ENCODE data around the gene TMEM263.

TMEM263 gene

DNA sequence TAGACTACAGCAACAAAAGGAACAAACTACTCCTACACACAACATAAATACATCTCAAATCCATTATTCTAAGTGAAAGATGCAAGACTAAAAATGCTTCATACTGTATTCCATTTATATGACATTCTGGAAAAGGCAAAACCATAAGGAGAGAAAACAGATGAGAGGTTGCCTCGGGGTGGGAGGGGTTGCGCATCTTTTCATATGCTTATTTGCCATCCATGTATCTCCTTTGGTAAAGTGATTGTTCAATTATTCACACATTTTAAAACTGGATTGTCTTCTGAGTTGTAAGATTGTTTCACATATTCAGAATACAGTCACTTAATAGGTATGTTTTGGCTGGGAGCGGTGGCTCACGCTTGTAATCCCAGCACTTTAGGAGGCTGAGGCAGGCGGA, 5.1 kb upstream of the TMEM263 start:
- Histone ChIP-seq H3K4me3 (ENCODE audit: low read length) (no peak overlapping the region), H3K9me3 (replicated peaks; ENCODE audit: low read length) (no peaks in the 10 kb centered on the region), H3K4me1 (ENCODE audit: control insufficient read depth, insufficient read depth, low read length) (peaks cover 16% of the 10 kb centered on the region), H3K36me3 (ENCODE audit: insufficient read depth, low read length) (no peaks in the 10 kb centered on the region), H3K27me3 (ENCODE audit: control insufficient read depth, insufficient read depth, low read length) (no peaks in the 10 kb centered on the region), H3K4me2 (ENCODE audit: low read length) (no peak overlapping the region), H3K9ac (ENCODE audit: low read depth, low read length) (no peak overlapping the region)

DNA sequence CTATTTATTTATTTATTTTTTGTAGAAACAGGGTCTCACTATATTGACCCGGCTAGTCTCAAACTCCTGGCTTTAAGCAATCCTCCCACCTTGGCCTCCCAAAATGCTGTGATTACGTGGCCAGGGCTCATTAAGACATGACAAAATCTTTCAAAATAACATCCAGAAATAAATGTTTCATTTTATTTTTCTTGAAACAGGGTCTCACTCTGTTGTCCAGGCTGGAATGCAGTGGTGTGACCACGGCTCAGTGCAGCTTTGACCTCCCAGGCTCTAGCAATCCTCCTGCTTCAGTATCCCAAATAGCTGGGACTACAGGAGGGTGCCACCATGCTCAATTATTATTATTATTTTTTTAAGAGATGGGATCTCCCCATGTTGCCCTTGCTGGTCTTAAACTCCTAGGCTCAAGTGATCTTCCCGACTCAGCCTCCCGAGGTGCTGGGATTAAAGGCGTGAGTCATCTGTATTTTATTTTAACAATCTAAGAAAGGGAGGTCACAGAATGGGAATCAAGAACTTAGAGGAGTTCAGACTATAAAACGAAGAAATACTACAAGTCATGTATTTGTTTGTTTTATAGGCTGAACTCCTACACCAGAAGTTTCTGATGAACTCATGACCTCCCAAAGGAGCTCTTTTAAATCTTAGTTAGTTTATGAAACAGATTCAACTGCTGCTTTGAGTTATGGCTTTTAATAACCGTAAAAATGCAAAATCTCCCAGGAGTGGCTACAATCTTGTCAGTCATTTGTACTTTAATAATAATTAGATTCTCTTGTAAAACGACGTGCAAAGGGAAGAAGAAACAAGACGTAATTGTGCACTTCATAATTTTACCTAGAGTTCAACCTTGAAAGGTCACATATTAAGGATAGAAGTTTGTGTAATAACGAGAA, 2.1 kb upstream of the TMEM263 start:
- peak overlapping the region; percentile 98 for H3K4me2 ChIP-seq (ENCODE audit: low read length)
- no peak overlapping the region for H3K9ac ChIP-seq (ENCODE audit: low read depth, low read length)
- no peak overlapping the region for H3K4me3 ChIP-seq (ENCODE audit: low read length)
- H3K4me1 ChIP-seq (ENCODE audit: control insufficient read depth, insufficient read depth, low read length) = peaks cover 16% of the 10 kb centered on the region
- no peaks in the 10 kb centered on the region for H3K27me3 ChIP-seq (ENCODE audit: control insufficient read depth, insufficient read depth, low read length)
- H3K9me3 ChIP-seq (replicated peaks; ENCODE audit: low read length) = no peaks in the 10 kb centered on the region
- H3K36me3 ChIP-seq (ENCODE audit: insufficient read depth, low read length) = no peaks in the 10 kb centered on the region

DNA sequence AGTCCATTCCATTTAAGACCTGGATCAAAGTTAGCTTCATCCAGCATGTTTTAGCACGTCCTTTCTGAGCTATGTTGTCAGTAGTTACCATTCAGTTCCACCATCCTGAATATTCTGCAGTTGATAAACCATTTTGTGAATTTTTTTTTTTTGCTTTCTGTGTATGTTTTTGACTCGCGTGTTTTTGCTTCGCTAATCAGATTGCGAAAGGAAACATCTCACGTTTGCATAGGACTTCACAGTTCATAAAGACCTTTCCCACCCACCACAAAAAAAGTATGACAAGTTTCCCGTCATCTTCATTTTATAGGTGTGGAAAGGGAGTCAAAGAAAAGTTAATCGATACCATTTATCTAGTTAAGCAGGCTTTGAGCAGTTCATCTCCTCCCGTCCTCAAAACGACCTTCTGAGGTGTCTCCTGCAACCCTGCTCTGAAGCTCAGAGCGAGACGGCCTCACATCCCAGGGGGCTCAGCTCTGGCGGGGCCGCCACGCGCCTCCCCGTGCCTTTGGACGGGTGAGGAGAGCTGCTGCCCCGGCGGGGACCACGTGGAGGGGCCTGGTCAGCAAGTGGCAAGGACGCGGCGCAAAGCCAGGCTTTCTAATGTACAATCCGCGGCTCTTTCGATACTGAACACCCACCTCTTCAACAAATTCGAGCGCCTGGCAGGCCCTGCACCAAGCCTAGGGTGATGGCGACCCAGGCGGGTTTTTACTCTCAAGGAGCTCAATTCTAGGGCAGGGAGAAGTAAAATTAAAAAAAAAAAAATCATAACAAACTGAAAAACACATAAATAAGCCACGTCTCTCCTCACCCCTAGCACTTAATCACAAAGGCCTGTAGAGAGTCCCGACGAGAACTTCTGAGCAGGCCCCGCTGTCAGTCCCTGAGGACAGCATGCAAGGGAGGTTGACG, 988 bp upstream of the TMEM263 start:
- H3K36me3 ChIP-seq (ENCODE audit: insufficient read depth, low read length) = peaks cover 3% of the 10 kb centered on the region
- peak overlapping the region; percentile 98 for H3K4me2 ChIP-seq (ENCODE audit: low read length)
- H3K4me1 ChIP-seq (ENCODE audit: control insufficient read depth, insufficient read depth, low read length) = peaks cover 16% of the 10 kb centered on the region
- H3K27me3 ChIP-seq (ENCODE audit: control insufficient read depth, insufficient read depth, low read length) = no peaks in the 10 kb centered on the region
- peak overlapping the region; percentile 90 for H3K4me3 ChIP-seq (ENCODE audit: low read length)
- peak overlapping the region; percentile 100 for H3K9ac ChIP-seq (ENCODE audit: low read depth, low read length)
- no peaks in the 10 kb centered on the region for H3K9me3 ChIP-seq (replicated peaks; ENCODE audit: low read length)

DNA sequence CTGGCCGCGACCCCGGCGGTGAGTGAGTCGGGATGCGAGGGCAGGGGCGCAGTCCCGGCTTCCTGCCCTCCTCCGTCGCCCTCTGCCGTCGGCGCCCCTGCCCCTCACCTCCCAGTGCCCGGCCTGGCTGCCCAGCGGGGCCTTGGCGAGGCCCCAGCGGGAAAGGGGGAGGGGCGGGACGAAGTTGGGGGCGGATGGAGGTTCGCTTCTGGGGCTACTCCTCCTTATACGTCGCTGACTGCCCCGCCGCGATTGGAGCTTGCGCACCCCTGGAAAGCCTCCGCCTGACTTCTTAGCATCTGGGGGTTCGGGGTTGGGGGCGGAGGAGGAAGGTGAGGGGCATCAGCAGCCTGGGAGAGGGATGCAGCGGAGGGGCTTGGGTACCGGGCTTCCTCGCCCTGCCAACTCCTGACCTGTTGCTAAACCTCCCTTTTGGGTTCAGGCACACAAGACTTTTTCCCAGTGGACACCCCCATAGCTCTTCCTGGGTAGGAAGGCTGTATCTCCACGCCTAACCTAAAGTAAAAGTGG, 406 bp downstream of the TMEM263 start:
- Histone ChIP-seq H3K9me3 (replicated peaks; ENCODE audit: low read length) (no peaks in the 10 kb centered on the region), H3K9ac (ENCODE audit: low read depth, low read length) (peak overlapping the region; percentile 100), H3K27me3 (ENCODE audit: control insufficient read depth, insufficient read depth, low read length) (no peaks in the 10 kb centered on the region), H3K4me1 (ENCODE audit: control insufficient read depth, insufficient read depth, low read length) (peaks cover 16% of the 10 kb centered on the region), H3K4me3 (ENCODE audit: low read length) (peak overlapping the region; percentile 90), H3K36me3 (ENCODE audit: insufficient read depth, low read length) (peaks cover 10% of the 10 kb centered on the region), H3K4me2 (ENCODE audit: low read length) (peak overlapping the region; percentile 98)

DNA sequence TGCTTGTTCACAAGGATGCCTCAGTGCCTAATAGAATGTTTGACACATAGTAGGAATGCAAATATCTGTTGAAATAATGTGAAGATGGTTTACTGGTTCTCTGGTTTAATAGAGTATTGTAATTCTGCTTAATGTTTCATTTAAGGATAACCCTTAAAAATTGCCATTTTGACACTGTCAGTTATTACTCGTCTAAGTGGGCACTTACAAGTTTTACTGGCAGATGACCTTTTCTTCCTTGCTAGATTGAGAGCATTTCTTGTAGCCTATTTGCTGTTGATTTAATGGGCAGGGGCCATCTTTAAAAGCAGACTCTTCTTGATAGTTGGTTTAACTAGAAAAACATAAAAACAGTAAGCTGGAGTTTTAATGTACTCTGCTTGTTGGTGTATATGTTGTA, 1.9 kb downstream of the TMEM263 start:
- Histone ChIP-seq H3K4me3 (ENCODE audit: low read length) (peak overlapping the region; percentile 90), H3K4me1 (ENCODE audit: control insufficient read depth, insufficient read depth, low read length) (peaks cover 16% of the 10 kb centered on the region), H3K9ac (ENCODE audit: low read depth, low read length) (peak overlapping the region; percentile 100), H3K4me2 (ENCODE audit: low read length) (peak overlapping the region; percentile 98), H3K36me3 (ENCODE audit: insufficient read depth, low read length) (peaks cover 19% of the 10 kb centered on the region), H3K9me3 (replicated peaks; ENCODE audit: low read length) (no peaks in the 10 kb centered on the region), H3K27me3 (ENCODE audit: control insufficient read depth, insufficient read depth, low read length) (no peaks in the 10 kb centered on the region)

DNA sequence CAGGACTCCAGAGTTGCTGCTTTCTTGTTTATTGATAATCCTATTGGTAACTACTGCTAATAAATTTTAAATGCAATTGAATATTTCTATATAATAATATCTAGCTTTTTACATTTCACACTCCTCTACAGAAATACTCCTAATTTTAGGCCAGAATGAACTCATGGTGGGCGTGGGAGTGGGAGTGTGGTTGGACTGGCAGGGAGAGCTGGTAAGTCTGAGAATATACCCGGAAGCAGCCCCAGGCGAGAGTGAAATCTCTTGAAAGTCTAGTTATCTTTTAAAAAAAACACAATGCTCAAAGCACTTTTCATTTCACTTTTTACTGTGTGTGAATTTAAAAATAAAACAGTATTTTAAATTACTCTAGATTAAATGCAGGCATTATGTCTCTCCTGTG, 4.7 kb downstream of the TMEM263 start:
- Histone ChIP-seq H3K4me1 (ENCODE audit: control insufficient read depth, insufficient read depth, low read length) (no peaks in the 10 kb centered on the region), H3K4me3 (ENCODE audit: low read length) (no peak overlapping the region), H3K9ac (ENCODE audit: low read depth, low read length) (no peak overlapping the region), H3K4me2 (ENCODE audit: low read length) (no peak overlapping the region), H3K27me3 (ENCODE audit: control insufficient read depth, insufficient read depth, low read length) (no peaks in the 10 kb centered on the region), H3K36me3 (ENCODE audit: insufficient read depth, low read length) (peaks cover 43% of the 10 kb centered on the region), H3K9me3 (replicated peaks; ENCODE audit: low read length) (no peaks in the 10 kb centered on the region)

DNA sequence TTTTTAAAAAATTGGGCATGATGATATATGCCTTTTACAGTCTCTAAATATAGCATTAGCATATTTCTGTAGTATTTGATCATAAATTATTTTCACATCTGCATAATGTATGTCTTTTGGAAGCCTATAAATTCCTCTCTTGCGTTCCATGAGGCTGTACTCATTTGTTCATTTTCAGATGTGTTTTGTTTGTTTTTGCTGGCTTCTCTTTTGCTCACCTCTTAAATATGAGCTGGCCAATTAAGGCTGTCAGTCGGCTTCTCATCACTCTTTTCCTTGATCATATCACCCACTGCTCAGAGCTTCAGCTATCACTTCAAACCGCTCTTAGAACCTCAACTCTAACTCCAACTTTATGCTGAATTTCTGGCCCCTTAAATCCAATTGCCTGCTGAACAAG, 6.6 kb downstream of the TMEM263 start:
- H3K4me2 ChIP-seq (ENCODE audit: low read length) = no peak overlapping the region
- H3K4me1 ChIP-seq (ENCODE audit: control insufficient read depth, insufficient read depth, low read length) = no peaks in the 10 kb centered on the region
- no peak overlapping the region for H3K4me3 ChIP-seq (ENCODE audit: low read length)
- H3K9ac ChIP-seq (ENCODE audit: low read depth, low read length) = no peak overlapping the region
- no peaks in the 10 kb centered on the region for H3K9me3 ChIP-seq (replicated peaks; ENCODE audit: low read length)
- peaks cover 56% of the 10 kb centered on the region for H3K36me3 ChIP-seq (ENCODE audit: insufficient read depth, low read length)
- no peaks in the 10 kb centered on the region for H3K27me3 ChIP-seq (ENCODE audit: control insufficient read depth, insufficient read depth, low read length)

DNA sequence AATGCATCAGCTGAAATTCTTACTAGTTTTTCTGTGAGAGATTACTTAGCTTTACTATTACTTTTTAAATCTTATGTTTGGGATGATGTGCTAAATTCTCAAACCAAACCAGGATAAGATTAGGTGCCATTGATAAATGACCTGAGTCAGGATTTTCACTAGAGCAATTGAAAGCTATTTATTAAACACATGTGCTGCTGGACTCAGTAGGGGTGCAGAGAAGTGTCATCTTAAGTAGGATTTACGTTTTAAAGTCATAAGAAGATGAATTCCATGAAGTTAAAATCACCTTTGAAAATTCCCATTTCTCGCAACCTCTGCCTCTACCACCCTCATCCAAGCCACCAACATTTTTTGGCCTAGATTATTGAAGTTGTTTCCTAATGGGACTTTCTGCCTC, 8.8 kb downstream of the TMEM263 start:
- H3K4me1 ChIP-seq (ENCODE audit: control insufficient read depth, insufficient read depth, low read length) = no peaks in the 10 kb centered on the region
- H3K36me3 ChIP-seq (ENCODE audit: insufficient read depth, low read length) = peaks cover 74% of the 10 kb centered on the region

DNA sequence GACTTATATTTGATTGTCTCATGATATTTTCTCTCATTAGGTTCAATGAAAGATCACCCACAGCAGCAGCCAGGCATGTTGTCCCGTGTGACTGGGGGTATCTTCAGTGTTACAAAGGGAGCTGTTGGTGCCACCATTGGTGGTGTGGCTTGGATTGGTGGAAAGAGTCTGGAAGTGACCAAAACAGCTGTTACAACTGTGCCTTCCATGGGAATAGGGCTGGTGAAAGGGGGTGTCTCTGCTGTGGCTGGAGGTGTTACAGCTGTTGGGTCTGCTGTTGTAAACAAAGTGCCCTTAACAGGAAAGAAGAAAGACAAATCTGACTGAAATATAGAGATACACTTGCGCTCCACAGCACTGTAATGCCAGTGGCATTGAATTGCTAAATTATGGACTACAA, 15.4 kb downstream of the TMEM263 start:
- H3K4me1 ChIP-seq (ENCODE audit: control insufficient read depth, insufficient read depth, low read length) = peaks cover 13% of the 10 kb centered on the region
- no peaks in the 10 kb centered on the region for H3K27me3 ChIP-seq (ENCODE audit: control insufficient read depth, insufficient read depth, low read length)
- H3K9ac ChIP-seq (ENCODE audit: low read depth, low read length) = no peak overlapping the region
- H3K4me3 ChIP-seq (ENCODE audit: low read length) = no peak overlapping the region
- no peaks in the 10 kb centered on the region for H3K9me3 ChIP-seq (replicated peaks; ENCODE audit: low read length)
- no peak overlapping the region for H3K4me2 ChIP-seq (ENCODE audit: low read length)
- H3K36me3 ChIP-seq (ENCODE audit: insufficient read depth, low read length) = peaks cover 81% of the 10 kb centered on the region

More for the DNA sequence above, 8.8 kb downstream of the TMEM263 start:
- H3K4me3 ChIP-seq (ENCODE audit: low read length) = no peak overlapping the region
- no peaks in the 10 kb centered on the region for H3K27me3 ChIP-seq (ENCODE audit: control insufficient read depth, insufficient read depth, low read length)
- no peak overlapping the region for H3K4me2 ChIP-seq (ENCODE audit: low read length)
- no peak overlapping the region for H3K9ac ChIP-seq (ENCODE audit: low read depth, low read length)
- no peaks in the 10 kb centered on the region for H3K9me3 ChIP-seq (replicated peaks; ENCODE audit: low read length)

DNA sequence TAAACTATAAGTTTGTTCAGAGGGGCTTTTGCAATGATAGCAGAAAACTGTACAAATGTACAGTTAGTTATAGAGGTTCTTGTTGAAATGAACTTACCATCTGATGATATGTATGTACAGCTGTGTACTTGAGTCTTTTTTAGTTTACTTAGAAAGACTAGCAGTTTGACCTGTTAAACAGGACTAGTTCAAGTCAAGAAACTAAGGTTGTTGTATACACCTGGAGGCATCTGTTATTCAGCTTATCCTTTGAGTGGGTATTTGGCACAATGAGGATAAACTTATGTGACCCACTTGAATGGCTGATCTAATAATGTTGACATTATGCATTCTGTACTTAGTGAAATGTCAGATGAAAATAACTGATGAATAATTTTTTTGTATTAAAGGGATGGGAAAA, 17.8 kb downstream of the TMEM263 start:
- H3K27me3 ChIP-seq (ENCODE audit: control insufficient read depth, insufficient read depth, low read length) = no peaks in the 10 kb centered on the region

DNA sequence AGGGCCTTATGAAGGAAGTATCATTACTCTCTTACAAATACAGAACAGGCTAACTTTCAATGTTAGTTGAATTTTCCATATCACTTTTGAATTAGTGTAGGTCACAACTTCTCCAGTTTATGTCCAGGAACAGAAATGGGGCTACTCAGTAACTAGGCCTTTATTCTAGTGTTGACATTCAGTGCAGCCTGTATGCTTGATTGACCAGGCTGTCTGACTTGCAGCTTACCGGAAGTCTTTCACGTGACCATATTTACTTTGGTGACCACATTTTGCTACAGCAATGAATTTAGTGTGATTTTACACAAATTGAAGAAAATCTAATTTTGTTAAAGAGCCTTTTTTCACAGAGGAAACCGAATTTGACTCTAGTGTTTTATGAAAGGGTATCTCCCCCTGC, 18.8 kb downstream of the TMEM263 start:
- Histone ChIP-seq H3K9ac (ENCODE audit: low read depth, low read length) (no peak overlapping the region), H3K4me2 (ENCODE audit: low read length) (no peak overlapping the region), H3K36me3 (ENCODE audit: insufficient read depth, low read length) (peaks cover 59% of the 10 kb centered on the region), H3K27me3 (ENCODE audit: control insufficient read depth, insufficient read depth, low read length) (no peaks in the 10 kb centered on the region), H3K4me3 (ENCODE audit: low read length) (no peak overlapping the region), H3K9me3 (replicated peaks; ENCODE audit: low read length) (no peaks in the 10 kb centered on the region), H3K4me1 (ENCODE audit: control insufficient read depth, insufficient read depth, low read length) (peaks cover 26% of the 10 kb centered on the region)

More for the DNA sequence above, 17.8 kb downstream of the TMEM263 start:
- Histone ChIP-seq H3K4me2 (ENCODE audit: low read length) (no peak overlapping the region), H3K9me3 (replicated peaks; ENCODE audit: low read length) (no peaks in the 10 kb centered on the region), H3K4me1 (ENCODE audit: control insufficient read depth, insufficient read depth, low read length) (peaks cover 25% of the 10 kb centered on the region), H3K9ac (ENCODE audit: low read depth, low read length) (no peak overlapping the region), H3K36me3 (ENCODE audit: insufficient read depth, low read length) (peaks cover 65% of the 10 kb centered on the region), H3K4me3 (ENCODE audit: low read length) (no peak overlapping the region)
